ENCODE data around the gene TMEM171. TPM values are rescaled to one million over a fixed set of nuclear protein-coding genes. Genes with fewer than 3 reads are reported as not detected.

TMEM171 gene
- total RNA-seq, 1 experiment from 2014 or later, result 5.4 TPM

GRCh38 chr5:73149540-73149939, 29.2 kb downstream of the TMEM171 start:
- intact Hi-C loops (cut with micrococcal nuclease), result no loop called here
- no peaks in the 10 kb centered on the region for H3K27me3 ChIP-seq (ENCODE audit: insufficient read depth, low read length)
- no peaks in the 10 kb centered on the region for H3K4me1 ChIP-seq (ENCODE audit: control insufficient read depth in 1 of 2, insufficient read depth in 2 of 2, low read length in 2 of 2)
- H3K9me3 ChIP-seq (ENCODE audit: control insufficient read depth in 1 of 2, insufficient read depth in 1 of 2, low read depth in 1 of 2, low read length in 2 of 2), result no peaks in the 10 kb centered on the region
- no peaks in the 10 kb centered on the region for H3K36me3 ChIP-seq (ENCODE audit: control insufficient read depth in 1 of 2, insufficient read depth in 2 of 2, low read length in 2 of 2)
- TF ChIP-seq EGR1 (IDR thresholded peaks at IDR 0.05; ENCODE audit: low read depth) (no peak), ELF1 (IDR thresholded peaks at IDR 0.05; ENCODE audit: borderline replicate concordance, low read depth) (no peak), POLR2A (IDR thresholded peaks at IDR 0.05; ENCODE audit: borderline replicate concordance, extremely low read depth, insufficient read depth, insufficient read length) (no peak), EZH2 (IDR thresholded peaks at IDR 0.05) (no peak), SP1 (IDR thresholded peaks at IDR 0.05; ENCODE audit: low read depth) (no peak), TCF7L2 (IDR thresholded peaks at IDR 0.05; ENCODE audit: borderline replicate concordance, extremely low read depth, insufficient read depth, insufficient read length) (no peak), YY1 (IDR thresholded peaks at IDR 0.05; ENCODE audit: extremely low read depth, insufficient replicate concordance, low read depth, low read length) (no peak), POLR2AphosphoS5 (IDR thresholded peaks at IDR 0.05; ENCODE audit: low read depth, low read length) (no peak), ZFX (IDR thresholded peaks at IDR 0.05) (no peak), FOSL1 (IDR thresholded peaks at IDR 0.05; ENCODE audit: low read depth) (no peak), SIN3A (IDR thresholded peaks at IDR 0.05; ENCODE audit: low read depth) (no peak)
- TF ChIP-seq, protein P1, sequence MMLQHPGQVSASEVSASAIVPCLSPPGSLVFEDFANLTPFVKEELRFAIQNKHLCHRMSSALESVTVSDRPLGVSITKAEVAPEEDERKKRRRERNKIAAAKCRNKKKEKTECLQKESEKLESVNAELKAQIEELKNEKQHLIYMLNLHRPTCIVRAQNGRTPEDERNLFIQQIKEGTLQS (IDR thresholded peaks at IDR 0.05), result no peak
- TF ChIP-seq, protein P2, sequence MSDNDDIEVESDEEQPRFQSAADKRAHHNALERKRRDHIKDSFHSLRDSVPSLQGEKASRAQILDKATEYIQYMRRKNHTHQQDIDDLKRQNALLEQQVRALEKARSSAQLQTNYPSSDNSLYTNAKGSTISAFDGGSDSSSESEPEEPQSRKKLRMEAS (IDR thresholded peaks at IDR 0.05), result no peak
- H3K27ac ChIP-seq (ENCODE audit: low read depth, low read length), result no peak overlapping the region
- no TSS peak for BruUV-seq (replicated peaks)
- H2AFZ ChIP-seq (ENCODE audit: low read depth, low read length, poor library complexity, severe bottlenecking), result no peak overlapping the region
- no peak overlapping the region for H3K4me2 ChIP-seq (ENCODE audit: low read length)
- ATAC-seq, result no peak
- POLR2A ChIA-PET, result no interaction called here
- no peak overlapping the region for H3K4me3 ChIP-seq (replicated peaks in 1 of 2; ENCODE audit: low read depth in 1 of 2, low read length in 2 of 2)
- no peak overlapping the region for H3K9ac ChIP-seq (ENCODE audit: low read length)
- no peaks in the 10 kb centered on the region for H3K9me2 ChIP-seq (ENCODE audit: insufficient read depth)
- no peak for DNase-seq (ENCODE audit: low read depth, low spot score)
- RAD21 ChIA-PET (ENCODE audit: low non-redundant PET in 1 of 2, low total read pairs in 2 of 2, uncharacterized antibody in 2 of 2, unreplicated experiment in 2 of 2), result no interaction called here
- no peaks in the 10 kb centered on the region for H3K79me2 ChIP-seq (ENCODE audit: insufficient read depth, low read length)
- H4K20me1 ChIP-seq (ENCODE audit: insufficient read depth), result no peaks in the 10 kb centered on the region
- CTCF ChIA-PET, result interaction anchor here (1.7 kb wide), 1 partner anchor 21 kb away, joined by 4 read pairs; no protein-coding TSS in a partner anchor

Measured in HCT116 (cell line).